ENCODE measurements around the gene E2F6.

DNA sequence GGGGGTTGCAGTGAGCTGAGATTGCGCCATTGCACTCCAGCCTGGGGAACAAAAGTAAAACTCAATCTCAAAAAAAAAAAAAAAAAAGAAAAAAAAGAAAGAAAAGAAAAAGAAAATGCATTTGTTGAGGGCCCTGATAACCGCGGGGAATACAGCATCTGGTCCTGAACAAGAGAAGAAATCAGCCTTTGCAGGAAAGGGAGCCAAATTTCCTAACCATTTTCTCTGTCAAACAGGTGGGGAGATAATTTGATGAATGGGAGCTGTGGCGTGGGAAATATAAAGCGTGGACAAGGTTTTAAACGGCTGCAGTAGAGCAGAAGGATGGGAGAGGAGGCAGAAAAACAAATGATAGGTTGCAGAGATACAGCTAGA, 864 bp downstream of the E2F6 start:
- TF ChIP-seq POLR2AphosphoS5 (IDR thresholded peaks at IDR 0.05; ENCODE audit: low read depth, low read length) (no peak), TAF1 (IDR thresholded peaks at IDR 0.05; ENCODE audit: borderline replicate concordance, insufficient read depth, low read length) (no peak), SIN3A (IDR thresholded peaks at IDR 0.05; ENCODE audit: borderline replicate concordance, insufficient read depth, low read length) (no peak), FOXP2 (optimal IDR thresholded peaks at IDR 0.05; ENCODE audit: borderline replicate concordance, extremely low read depth, extremely low read length, insufficient read depth) (no peak)
- TF ChIP-seq, protein P1, sequence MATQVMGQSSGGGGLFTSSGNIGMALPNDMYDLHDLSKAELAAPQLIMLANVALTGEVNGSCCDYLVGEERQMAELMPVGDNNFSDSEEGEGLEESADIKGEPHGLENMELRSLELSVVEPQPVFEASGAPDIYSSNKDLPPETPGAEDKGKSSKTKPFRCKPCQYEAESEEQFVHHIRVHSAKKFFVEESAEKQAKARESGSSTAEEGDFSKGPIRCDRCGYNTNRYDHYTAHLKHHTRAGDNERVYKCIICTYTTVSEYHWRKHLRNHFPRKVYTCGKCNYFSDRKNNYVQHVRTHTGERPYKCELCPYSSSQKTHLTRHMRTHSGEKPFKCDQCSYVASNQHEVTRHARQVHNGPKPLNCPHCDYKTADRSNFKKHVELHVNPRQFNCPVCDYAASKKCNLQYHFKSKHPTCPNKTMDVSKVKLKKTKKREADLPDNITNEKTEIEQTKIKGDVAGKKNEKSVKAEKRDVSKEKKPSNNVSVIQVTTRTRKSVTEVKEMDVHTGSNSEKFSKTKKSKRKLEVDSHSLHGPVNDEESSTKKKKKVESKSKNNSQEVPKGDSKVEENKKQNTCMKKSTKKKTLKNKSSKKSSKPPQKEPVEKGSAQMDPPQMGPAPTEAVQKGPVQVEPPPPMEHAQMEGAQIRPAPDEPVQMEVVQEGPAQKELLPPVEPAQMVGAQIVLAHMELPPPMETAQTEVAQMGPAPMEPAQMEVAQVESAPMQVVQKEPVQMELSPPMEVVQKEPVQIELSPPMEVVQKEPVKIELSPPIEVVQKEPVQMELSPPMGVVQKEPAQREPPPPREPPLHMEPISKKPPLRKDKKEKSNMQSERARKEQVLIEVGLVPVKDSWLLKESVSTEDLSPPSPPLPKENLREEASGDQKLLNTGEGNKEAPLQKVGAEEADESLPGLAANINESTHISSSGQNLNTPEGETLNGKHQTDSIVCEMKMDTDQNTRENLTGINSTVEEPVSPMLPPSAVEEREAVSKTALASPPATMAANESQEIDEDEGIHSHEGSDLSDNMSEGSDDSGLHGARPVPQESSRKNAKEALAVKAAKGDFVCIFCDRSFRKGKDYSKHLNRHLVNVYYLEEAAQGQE (IDR thresholded peaks at IDR 0.05; ENCODE audit: insufficient read depth in 1 of 2, low read depth in 2 of 2, low read length in 2 of 2) = no peak

All from PFSK-1 (cell line).